ENCODE data around the gene NDEL1.

The NDEL1 gene

DNA sequence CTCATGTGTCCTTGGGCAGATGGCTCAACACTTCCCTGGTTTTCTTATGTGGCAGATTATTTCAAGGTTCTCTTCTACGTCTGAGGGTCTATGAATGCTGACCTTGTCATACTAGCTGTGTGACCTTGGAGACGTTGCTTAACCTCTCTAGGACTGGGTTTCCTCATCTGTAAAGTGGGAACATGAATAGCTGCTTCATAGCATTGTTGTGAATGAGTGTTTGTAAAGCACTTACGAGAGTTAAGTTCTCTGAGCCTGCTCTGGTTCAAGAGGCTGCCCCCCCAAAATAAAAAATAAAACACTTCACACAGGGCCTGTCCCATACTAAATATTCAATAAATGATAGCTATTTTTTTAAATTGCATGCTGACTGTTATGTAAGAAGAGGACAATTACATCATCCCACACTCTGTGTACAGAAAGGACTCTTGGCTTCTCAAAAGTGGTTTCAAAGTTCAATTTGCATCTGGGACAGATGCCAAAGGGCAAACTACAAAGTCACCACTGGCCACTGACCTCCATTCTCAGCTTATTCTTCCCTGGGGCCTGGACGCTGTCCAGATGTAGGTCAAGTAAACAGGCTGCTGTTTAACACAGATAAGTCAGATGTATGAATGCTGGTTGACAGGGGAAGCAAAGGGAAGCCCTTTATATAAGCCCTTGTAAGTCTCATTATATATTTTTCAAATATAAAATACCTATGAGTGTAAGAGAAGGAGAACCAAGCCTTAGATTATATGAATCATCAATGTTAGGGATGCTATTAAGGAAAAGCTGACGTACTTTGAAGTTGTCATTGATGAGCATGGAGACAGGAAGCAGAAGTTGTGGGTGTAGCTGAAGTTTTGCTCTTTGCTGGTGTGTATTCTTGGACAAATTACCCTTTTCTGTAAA is 15.4 kb upstream of the NDEL1 start:
- no peak for TF ChIP-seq ZNF37A (tag by site-specific recombination; IDR thresholded peaks at IDR 0.05)
- 0 out of 2 replicates have a peak, but pooled peaks have one; percentile 50 for TF ChIP-seq ZSCAN16 (tag by site-specific recombination; IDR thresholded peaks at IDR 0.05)
- no peak for TF ChIP-seq ZNF623 (tag by site-specific recombination; IDR thresholded peaks at IDR 0.05)
- TF ChIP-seq MYNN (tag by site-specific recombination; IDR thresholded peaks at IDR 0.05; ENCODE audit: borderline replicate concordance) = no peak
- no peak for TF ChIP-seq PRDM6 (tag by site-specific recombination; IDR thresholded peaks at IDR 0.05)
- no peak for TF ChIP-seq ZNF341 (tag by site-specific recombination; IDR thresholded peaks at IDR 0.05; ENCODE audit: low read depth)
- TF ChIP-seq KLF17 (tag by site-specific recombination; IDR thresholded peaks at IDR 0.05) = no peak
- ChIA-PET CTCF (interaction anchor here (0.7 to 3.8 kb wide), 6 partner anchors 11 to 360 kb away, joined by 3 to 28 read pairs (median 4); no protein-coding TSS in a partner anchor), POLR2A (interaction anchor here (1.4 kb wide), 2 partner anchors 15 to 17 kb away, joined by 5 to 7 read pairs; partner anchors contain the start of gene NDEL1)
- Histone ChIP-seq H3K4me3 (ENCODE audit: low read depth, low read length) (no peak overlapping the region), H3K9me3 (ENCODE audit: control insufficient read depth, insufficient read depth, low read depth, low read length) (no peaks in the 10 kb centered on the region), H3K36me3 (ENCODE audit: control insufficient read depth in 2 of 2, insufficient read depth in 1 of 2, low read length in 2 of 2) (no peaks in the 10 kb centered on the region), H3K4me1 (ENCODE audit: control insufficient read depth, insufficient read depth, low read length) (no peaks in the 10 kb centered on the region), H3K27ac (ENCODE audit: extremely low read depth, low read depth, low read length) (no peak overlapping the region)

- no peak overlapping the region for H3K4me3 ChIP-seq (ENCODE audit: low read depth, low read length)
- TF ChIP-seq ZNF621 (tag by site-specific recombination; IDR thresholded peaks at IDR 0.05) (no peak), ZNF48 (tag by site-specific recombination; IDR thresholded peaks at IDR 0.05) (no peak), HOXA7 (CRISPR knock-in tag; IDR thresholded peaks at IDR 0.05; ENCODE audit: borderline replicate concordance) (no peak), ZNF24 (tag by site-specific recombination; IDR thresholded peaks at IDR 0.05) (no peak), ZIC2 (tag by site-specific recombination; IDR thresholded peaks at IDR 0.05) (no peak), ZNF843 (tag by site-specific recombination; IDR thresholded peaks at IDR 0.05) (no peak), PRDM6 (tag by site-specific recombination; IDR thresholded peaks at IDR 0.05) (no peak), ZFP3 (tag by site-specific recombination; IDR thresholded peaks at IDR 0.05; ENCODE audit: low read depth) (no peak)
- no peaks in the 10 kb centered on the region for H3K36me3 ChIP-seq (ENCODE audit: control insufficient read depth in 2 of 2, insufficient read depth in 1 of 2, low read length in 2 of 2)
- no peaks in the 10 kb centered on the region for H3K4me1 ChIP-seq (ENCODE audit: control insufficient read depth, insufficient read depth, low read length)
- H3K9me3 ChIP-seq (ENCODE audit: control insufficient read depth, insufficient read depth, low read depth, low read length) = no peaks in the 10 kb centered on the region
- ChIA-PET CTCF (interaction anchor here (0.7 to 3.8 kb wide), 3 partner anchors 12 to 313 kb away, joined by 5 to 28 read pairs (median 6); no protein-coding TSS in a partner anchor), POLR2A (no interaction called here)
- no peak overlapping the region for H3K27ac ChIP-seq (ENCODE audit: extremely low read depth, low read depth, low read length)
Measured at GRCh38 chr17:8421571-8421970, 14.1 kb upstream of the NDEL1 start.

GRCh38 chr17:8426094-8426720 is 9.5 kb upstream of the NDEL1 start:
- Histone ChIP-seq H3K4me3 (ENCODE audit: low read depth, low read length) (no peak overlapping the region), H3K27ac (ENCODE audit: extremely low read depth, low read depth, low read length) (no peak overlapping the region), H3K9me3 (ENCODE audit: control insufficient read depth, insufficient read depth, low read depth, low read length) (no peaks in the 10 kb centered on the region), H3K4me1 (ENCODE audit: control insufficient read depth, insufficient read depth, low read length) (no peaks in the 10 kb centered on the region), H3K36me3 (ENCODE audit: control insufficient read depth in 2 of 2, insufficient read depth in 1 of 2, low read length in 2 of 2) (no peaks in the 10 kb centered on the region)
- POLR2A ChIA-PET = no interaction called here
- CTCF ChIA-PET = interaction anchor here (0.7 to 3.0 kb wide), 2 partner anchors 16 to 182 kb away, joined by 3 to 9 read pairs; no protein-coding TSS in a partner anchor
- TF ChIP-seq YY1 (tag by site-specific recombination; IDR thresholded peaks at IDR 0.05) (no peak), ZBTB49 (tag by site-specific recombination; IDR thresholded peaks at IDR 0.05; ENCODE audit: low read depth) (no peak), ZNF155 (tag by site-specific recombination; IDR thresholded peaks at IDR 0.05) (no peak), ZNF280D (tag by site-specific recombination; IDR thresholded peaks at IDR 0.05) (no peak), KLF1 (tag by site-specific recombination; IDR thresholded peaks at IDR 0.05) (no peak), ZNF626 (tag by site-specific recombination; IDR thresholded peaks at IDR 0.05) (no peak)

Measured in HEK293 (cell line).